Mucosa of rectum (tissue), 2 donors: ENCODE data around the gene PSMA5.
"Not testable (repeated sequence)": the region's sequence is repeated elsewhere in the genome, so short reads cannot be mapped to it uniquely, and the experiment has no call there.

Experiments
- H3K27ac ChIP-seq, 2 donors: one replicate each; pipeline ENCODE4 v1.7.0; 2013; ENCODE audit warnings: inconsistent platforms in 2 of 2, low read depth in 2 of 2, low read length in 2 of 2
- H3K27me3 ChIP-seq, 2 donors: one replicate each; pipeline ENCODE4 v1.7.0; 2013; ENCODE audit warnings: low read length in 2 of 2; ENCODE audit not compliant: control insufficient read depth in 2 of 2, insufficient read depth in 2 of 2
- H3K36me3 ChIP-seq, 2 donors: one replicate each; pipeline ENCODE4 v1.7.0; 2013; ENCODE audit warnings: low read length in 2 of 2; ENCODE audit not compliant: control insufficient read depth in 2 of 2, insufficient read depth in 2 of 2
- H3K4me1 ChIP-seq, 2 donors: one replicate each; pipeline ENCODE4 v1.7.0; 2013; ENCODE audit warnings: low read length in 2 of 2, mild to moderate bottlenecking in 1 of 2; ENCODE audit not compliant: control insufficient read depth in 2 of 2, insufficient read depth in 2 of 2
- H3K4me3 ChIP-seq, 2 donors: one replicate each; pipeline ENCODE4 v1.7.0; 2013; ENCODE audit warnings: low read length in 2 of 2
- H3K9ac ChIP-seq, 2 donors: one replicate each; pipeline ENCODE4 v1.7.0; 2013; ENCODE audit warnings: low read length in 2 of 2, low read depth in 1 of 2, mild to moderate bottlenecking in 1 of 2
- H3K9me3 ChIP-seq, 2 donors: one replicate each; pipeline ENCODE4 v1.7.0; 2013; ENCODE audit warnings: low read length in 2 of 2; ENCODE audit not compliant: control insufficient read depth in 2 of 2
- donor health status: healthy.
- donor health status: Normal muscosa, but diverticular disease.

Gene PSMA5

DNA sequence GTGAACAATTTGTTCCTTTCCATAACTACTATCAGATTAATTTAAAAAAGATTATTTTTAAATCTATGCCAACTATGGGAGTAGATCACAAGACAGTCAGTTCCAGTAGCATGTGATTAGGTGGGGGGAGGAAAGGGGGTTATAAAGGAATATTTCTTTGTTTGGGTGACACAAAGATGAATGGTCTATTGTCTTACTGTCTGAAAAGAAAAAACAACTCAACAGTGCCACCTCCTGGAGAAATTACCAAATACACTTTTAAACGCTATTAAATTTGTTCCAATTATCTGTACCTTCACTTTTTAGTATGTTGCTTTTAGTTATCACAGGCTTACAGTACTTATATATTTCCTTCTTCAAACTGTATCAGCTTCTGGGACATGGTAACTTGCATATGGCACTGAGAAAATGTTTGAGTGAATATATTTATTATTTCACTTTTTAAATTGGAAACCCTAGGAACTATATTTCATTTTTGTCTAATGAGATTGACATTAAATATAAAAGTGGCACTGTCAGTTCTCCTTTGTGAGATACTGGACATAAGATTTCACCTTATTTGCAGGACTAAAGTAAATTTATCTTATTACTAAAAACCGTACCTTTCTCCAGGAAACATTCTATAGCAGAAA lies 26.8 kb downstream of the PSMA5 start:
- H3K27me3 ChIP-seq, result no peaks in the 10 kb centered on the region
- H3K4me3 ChIP-seq, result no peak overlapping the region
- H3K9ac ChIP-seq, result no peak overlapping the region
- peaks cover 14 to 20% of the 10 kb centered on the region in 2 donors for H3K4me1 ChIP-seq
- no peak overlapping the region for H3K27ac ChIP-seq
- H3K9me3 ChIP-seq, result no peaks in the 10 kb centered on the region
- peaks cover 22 to 23% of the 10 kb centered on the region in 2 donors for H3K36me3 ChIP-seq

- Histone ChIP-seq H3K27ac (peak overlapping the region in 1 of 2 donors; percentile 16), H3K36me3 (peaks cover 16 to 20% of the 10 kb centered on the region in 2 donors), H3K9me3 (no peaks in the 10 kb centered on the region), H3K27me3 (no peaks in the 10 kb centered on the region), H3K4me1 (peaks cover 16 to 24% of the 10 kb centered on the region in 2 donors), H3K4me3 (peak overlapping the region; percentile 75 to 77), H3K9ac (peak overlapping the region in 1 of 2 donors; percentile 67)
These were observed 27.7 kb downstream of the PSMA5 start for GRCh38 chr1:109398343-109399225.

GRCh38 chr1:109397581-109398342 lies 28.5 kb downstream of the PSMA5 start, which contains the start of gene SORT1:
Gene SORT1, minus strand, starts transcription at chr1:109397918. Its CDS starts 26 bp downstream, at chr1:109397892.
- Histone ChIP-seq H3K9ac (peak within 1 kb of the TSS; percentile 3 to 74), H3K36me3 (peaks cover 11 to 18% of the 10 kb centered on the region in 2 donors), H3K27ac (peak within 1 kb of the TSS; percentile 56 to 70), H3K4me3 (peak within 1 kb of the TSS; percentile 75 to 78), H3K27me3 (no peaks in the 10 kb centered on the region), H3K9me3 (no peaks in the 10 kb centered on the region), H3K4me1 (peaks cover 23 to 28% of the 10 kb centered on the region in 2 donors)

GRCh38 chr1:109396871-109397580 lies 29.2 kb downstream of the PSMA5 start:
- Histone ChIP-seq H3K36me3 (peaks cover 11 to 12% of the 10 kb centered on the region in 2 donors), H3K4me3 (peak overlapping the region; percentile 75 to 78), H3K27me3 (no peaks in the 10 kb centered on the region), H3K4me1 (peaks cover 30 to 35% of the 10 kb centered on the region in 2 donors), H3K9me3 (no peaks in the 10 kb centered on the region), H3K9ac (peak overlapping the region; percentile 3 to 74), H3K27ac (peak overlapping the region; percentile 56 to 70)

DNA sequence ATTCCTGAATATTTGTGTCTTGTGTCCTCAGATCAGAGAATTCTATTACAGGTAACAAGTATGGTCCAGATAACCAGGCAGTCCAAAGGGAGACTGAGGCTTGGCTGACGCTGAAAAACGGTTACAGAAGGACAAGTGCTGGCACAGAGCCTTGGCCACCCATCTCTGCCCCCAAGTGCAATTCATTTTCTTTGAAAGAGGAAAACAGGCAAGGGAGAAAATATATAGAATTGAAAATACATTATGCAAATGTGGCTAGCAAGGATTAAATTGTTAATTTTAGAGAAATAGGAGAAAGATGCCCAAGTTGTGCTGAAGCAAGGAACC lies 29.8 kb downstream of the PSMA5 start:
- Histone ChIP-seq H3K9me3 (no peaks in the 10 kb centered on the region), H3K27me3 (no peaks in the 10 kb centered on the region), H3K4me3 (peak overlapping the region; percentile 75 to 78), H3K27ac (peak overlapping the region; percentile 35 to 70), H3K4me1 (peaks cover 31 to 37% of the 10 kb centered on the region in 2 donors), H3K9ac (peak overlapping the region in 1 of 2 donors; percentile 74), H3K36me3 (peaks cover 7 to 8% of the 10 kb centered on the region in 2 donors)

DNA sequence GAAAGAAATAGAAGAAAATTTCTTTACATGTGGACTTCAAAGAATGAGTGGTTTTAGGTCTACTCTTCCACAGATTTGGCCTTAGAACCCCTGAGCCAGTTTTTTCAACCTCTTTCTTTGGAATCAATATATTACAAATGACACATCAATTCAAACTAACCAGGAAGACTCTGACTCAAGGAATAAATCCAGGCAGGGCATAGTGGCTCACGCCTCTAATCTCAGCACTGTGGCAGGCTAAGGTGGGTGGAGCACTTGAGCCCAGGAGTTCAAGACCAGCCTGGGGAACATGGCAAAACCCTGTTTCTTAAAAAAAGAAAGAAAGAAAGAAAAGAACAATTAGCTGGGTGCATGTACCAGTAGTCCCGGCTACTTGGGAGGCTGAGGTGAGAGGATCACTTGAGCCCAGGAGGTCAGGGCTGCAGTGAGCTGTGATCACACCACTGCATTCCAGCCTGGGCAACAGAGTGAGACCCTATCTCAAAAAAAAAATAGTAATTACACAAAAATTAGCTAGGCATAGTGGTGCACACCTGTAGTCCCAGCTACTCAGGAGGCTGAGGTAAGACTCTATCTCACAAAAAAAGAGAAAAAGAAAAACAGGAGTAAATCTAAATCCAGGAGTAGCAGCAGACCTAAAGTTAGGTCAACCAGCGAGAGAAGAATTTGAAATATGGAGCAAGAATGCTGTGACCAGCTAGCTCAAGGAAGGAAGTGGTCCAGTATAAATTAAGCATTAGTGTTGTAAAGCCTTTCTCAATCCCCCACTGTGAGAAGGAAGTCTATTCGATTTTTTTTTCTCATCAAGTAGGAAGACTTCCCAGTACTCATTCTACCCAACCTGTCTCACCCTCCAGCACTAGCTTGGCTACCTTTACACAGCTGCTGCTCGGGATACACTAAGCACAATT lies 30.4 kb downstream of the PSMA5 start:
- H3K4me3 ChIP-seq, result peak overlapping the region; percentile 75 to 78
- peak overlapping the region in 1 of 2 donors; percentile 74 for H3K9ac ChIP-seq
- no peaks in the 10 kb centered on the region for H3K27me3 ChIP-seq
- peaks cover 31 to 37% of the 10 kb centered on the region in 2 donors for H3K4me1 ChIP-seq
- peaks cover 1 to 5% of the 10 kb centered on the region in 2 donors for H3K36me3 ChIP-seq
- H3K27ac ChIP-seq, result peak overlapping the region in 1 of 2 donors; percentile 70
- H3K9me3 ChIP-seq, result no peaks in the 10 kb centered on the region

DNA sequence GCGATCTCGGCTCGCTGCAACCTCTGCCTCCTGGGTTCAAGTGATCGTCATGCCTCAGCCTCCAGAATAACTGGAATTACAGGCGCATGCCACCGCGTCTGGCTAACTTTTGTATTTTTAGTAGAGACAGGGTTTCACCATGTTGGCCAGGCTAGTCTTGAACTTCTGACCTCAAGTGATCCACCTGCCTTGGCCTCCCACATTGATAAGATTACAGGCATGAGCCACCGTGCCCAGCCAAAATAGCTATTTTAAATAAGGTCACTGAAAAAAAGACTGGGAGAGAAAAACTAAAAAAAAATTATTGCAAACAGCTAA lies 31.0 kb downstream of the PSMA5 start:
- H3K27me3 ChIP-seq, H3K4me3 ChIP-seq, H3K9me3 ChIP-seq, H3K27ac ChIP-seq, H3K9ac ChIP-seq, H3K36me3 ChIP-seq: not testable (repeated sequence)
- H3K4me1 ChIP-seq, result peaks cover 31 to 37% of the 10 kb centered on the region in 2 donors

GRCh38 chr1:109394591-109395281 lies 31.5 kb downstream of the PSMA5 start:
- Histone ChIP-seq H3K27ac (peak overlapping the region; percentile 24 to 41), H3K27me3 (no peaks in the 10 kb centered on the region), H3K9ac (peak overlapping the region in 1 of 2 donors; percentile 24), H3K9me3 (no peaks in the 10 kb centered on the region), H3K36me3 (no peaks in the 10 kb centered on the region), H3K4me3 (no peak overlapping the region), H3K4me1 (peaks cover 31 to 39% of the 10 kb centered on the region in 2 donors)
